GM12891 (cell line): Measurements from ENCODE around the gene ZBTB16.

Experiments used
- PAX5 ChIP-seq: IDR thresholded peaks from 2 replicates; pipeline ENCODE4 v1.6.1; 2011; ENCODE audit warnings: low read length, moderate library complexity, mild to moderate bottlenecking; ENCODE audit not compliant: insufficient read depth, severe bottlenecking
- POLR2A ChIP-seq: IDR thresholded peaks from 2 replicates; pipeline ENCODE4 v1.6.1; 2011; ENCODE audit warnings: low read depth, low read length, control low read depth
- POLR2AphosphoS5 ChIP-seq: IDR thresholded peaks from 2 replicates; pipeline ENCODE4 v1.6.1; 2011; ENCODE audit warnings: low read depth, low read length, control low read depth
- POU2F2 ChIP-seq: IDR thresholded peaks from 2 replicates; pipeline ENCODE4 v1.6.1; 2011; ENCODE audit warnings: low read depth, mild to moderate bottlenecking, control low read depth, low read length, moderate library complexity
- SPI1 ChIP-seq: IDR thresholded peaks from 2 replicates; pipeline ENCODE4 v1.6.1; 2011; ENCODE audit warnings: low read depth, low read length, control low read depth
- TAF1 ChIP-seq: IDR thresholded peaks from 2 replicates; pipeline ENCODE4 v1.6.1; 2011; ENCODE audit warnings: low read depth, low read length, control low read depth

- no peak for TF ChIP-seq POLR2A
- TF ChIP-seq POU2F2: no peak
- no peak for TF ChIP-seq POLR2AphosphoS5
- no peak for TF ChIP-seq TAF1
- no peak for TF ChIP-seq SPI1
- TF ChIP-seq PAX5: no peak
These were observed 104.4 kb downstream of the ZBTB16 start for GRCh38 chr11:114163830-114164401.
